K562 (cell line): Measurements from ENCODE around the gene ANKS3. TPM values are rescaled to one million over a fixed set of nuclear protein-coding genes. Genes with fewer than 3 reads are reported as not detected.

Source experiments
- CBFA2T2 ChIP-seq: fragments of 450-650 bp; conservative IDR thresholded peaks from 2 replicates; pipeline ENCODE4 v1.6.1; 2017; ENCODE audit warnings: mild to moderate bottlenecking
- CREBBP ChIP-seq: IDR thresholded peaks from one replicate; pipeline ENCODE4 v1.6.1; 2012; ENCODE audit warnings: low read depth, mild to moderate bottlenecking, control low read depth, inconsistent platforms, low read length
- HDAC1 ChIP-seq, 2 experiments: fragments of 450-650 bp; IDR thresholded peaks; 2 replicates each; pipeline ENCODE4 v1.6.1; 2016 to 2017; ENCODE audit warnings: inconsistent platforms in 1 of 2, mild to moderate bottlenecking in 1 of 2, moderate library complexity in 1 of 2
- MCM3 ChIP-seq: fragments of 450-650 bp; IDR thresholded peaks from 2 replicates; pipeline ENCODE4 v1.6.1; 2016
- MNT ChIP-seq, 2 experiments: fragments of 450-650 bp; conservative IDR thresholded peaks; 2 replicates each; pipeline ENCODE4 v1.6.1; 2017; ENCODE audit warnings: mild to moderate bottlenecking in 2 of 2, moderate library complexity in 2 of 2
- NR1H2 ChIP-seq: sonication (generic); formaldehyde crosslinking; IDR thresholded peaks from 2 replicates; pipeline ENCODE4 v1.4.0; 2020; ENCODE audit warnings: mild to moderate bottlenecking, missing genetic modification reagents
- PYGO2 ChIP-seq: fragments of 450-650 bp; IDR thresholded peaks from 2 replicates; pipeline ENCODE4 v1.6.1; 2016; ENCODE audit warnings: mild to moderate bottlenecking, missing genetic modification characterization, moderate library complexity, missing compliant biosample characterization
- RCOR1 ChIP-seq, 2 experiments: IDR thresholded peaks; 2 replicates each; pipeline ENCODE4 v1.6.1; 2012; ENCODE audit warnings: low read depth in 2 of 2, low read length in 2 of 2, borderline replicate concordance in 1 of 2, improper control_type of control experiment in 1 of 2
- SREBF1 ChIP-seq: fragments of 150-350 bp; IDR thresholded peaks from 2 replicates; pipeline ENCODE4 v1.6.1; 2014; ENCODE audit warnings: antibody characterized with exemption, low read depth, low read length, borderline replicate concordance
- YBX1 ChIP-seq: fragments of 450-650 bp; IDR thresholded peaks from 2 replicates; pipeline ENCODE4 v1.7.1; 2016; ENCODE audit warnings: mild to moderate bottlenecking
- ZBTB17 ChIP-seq: fragments of 450-650 bp; formaldehyde crosslinking; IDR thresholded peaks from 2 replicates; pipeline ENCODE4 v1.4.0; 2020; ENCODE audit warnings: mild to moderate bottlenecking
- ZNF324 ChIP-seq: fragments of 250-450 bp; sonication (Bioruptor Pico); IDR thresholded peaks from 2 replicates; pipeline ENCODE4 v1.4.0; 2020; ENCODE audit warnings: mild to moderate bottlenecking
- ZNF431 ChIP-seq: sonication (generic); formaldehyde crosslinking; IDR thresholded peaks from 2 replicates; pipeline ENCODE4 v1.8.0; 2022; ENCODE audit warnings: mild to moderate bottlenecking, missing genetic modification reagents
- polyA plus RNA-seq, 8 experiments: library from polyadenylated mRNA; depleted of rRNA in 4 of 8; stranded (reverse) in 5 of 8; unstranded in 3 of 8; fragments of >200 nt; fragmentation: Nextera tagmentation in 2 of 8; fragmentation: Illumina TruSeq in 1 of 8; extraction: Ambion mirVana in 2 of 8; extraction: Trizol in 1 of 8; gene quantifications; 2 replicates each; pipeline versions ENCODE4 v1.2.1 to v1.2.3, GENCODE V29; 2011 to 2014; ENCODE audit warnings: inconsistent platforms in 1 of 8, missing spikeins in 1 of 8
- total RNA-seq, 7 experiments: library from RNA; depleted of rRNA in 6 of 7; stranded (reverse); fragments of >200 nt in 6 of 7; fragmentation: Illumina TruSeq in 2 of 7; extraction: Trizol in 2 of 7; gene quantifications; 2 replicates each; pipeline versions ENCODE4 v1.2.1 to v1.2.3, GENCODE V29; 2011 to 2021; ENCODE audit warnings: low replicate concordance in 1 of 7
- TF ChIP-seq, protein P1 (sequence below), 3 experiments: fragments of 200-800 bp in 1 of 3; sonication (Bioruptor generic) in 1 of 3; sonication (generic) in 1 of 3; formaldehyde crosslinking in 1 of 3; IDR thresholded peaks; 2 replicates each; pipeline versions ENCODE4 v1.6.1 to v1.8.0; 2016 to 2022; ENCODE audit warnings: mild to moderate bottlenecking in 2 of 3, missing compliant biosample characterization in 2 of 3, missing genetic modification characterization in 2 of 3, missing genetic modification reagents in 1 of 3
- TF ChIP-seq, protein P2 (sequence below): fragments of 450-650 bp; IDR thresholded peaks from 2 replicates; pipeline ENCODE4 v1.6.1; 2016; ENCODE audit warnings: low read depth
- TF ChIP-seq, protein P3 (sequence below): sonication (generic); formaldehyde crosslinking; IDR thresholded peaks from 2 replicates; pipeline ENCODE4 v1.8.1; 2023; ENCODE audit warnings: mild to moderate bottlenecking, missing genetic modification reagents

ANKS3 gene
- total and polyA plus RNA-seq, 9 of the 15 experiments (the other 6 are each of a cell fraction or from before 2014, with no cell fraction given), result 0.43 to 25.7 (median 14.8) TPM

GRCh38 chr16:4734730-4735535, 862 bp upstream of the ANKS3 start (continued):
- TF ChIP-seq HDAC1 (IDR thresholded peaks at IDR 0.05) (peak in 1 of 2 experiments; percentile 98; a peak in 2 of 4 replicates), YBX1 (no peak), CREBBP (no peak), MNT (conservative IDR thresholded peaks at IDR 0.05) (peak; percentile 99 to 100), NR1H2 (no peak), MCM3 (no peak), CBFA2T2 (no peak), SREBF1 (no peak), RCOR1 (IDR thresholded peaks at IDR 0.05; ENCODE audit: borderline replicate concordance in 1 of 2, low read depth in 2 of 2, low read length in 2 of 2) (no peak), ZBTB17 (CRISPR knock-in tag) (no peak), ZNF431 (CRISPR knock-in tag) (no peak), PYGO2 (tag) (no peak), ZNF324 (CRISPR knock-in tag) (no peak)
- TF ChIP-seq, protein P1, sequence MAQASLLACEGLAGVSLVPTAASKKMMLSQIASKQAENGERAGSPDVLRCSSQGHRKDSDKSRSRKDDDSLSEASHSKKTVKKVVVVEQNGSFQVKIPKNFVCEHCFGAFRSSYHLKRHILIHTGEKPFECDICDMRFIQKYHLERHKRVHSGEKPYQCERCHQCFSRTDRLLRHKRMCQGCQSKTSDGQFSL (CRISPR knock-in tag; IDR thresholded peaks at IDR 0.05), result no peak
- TF ChIP-seq, protein P1 (tag; IDR thresholded peaks at IDR 0.05), result no peak; a peak in 1 of 4 replicates
- TF ChIP-seq, protein P2, sequence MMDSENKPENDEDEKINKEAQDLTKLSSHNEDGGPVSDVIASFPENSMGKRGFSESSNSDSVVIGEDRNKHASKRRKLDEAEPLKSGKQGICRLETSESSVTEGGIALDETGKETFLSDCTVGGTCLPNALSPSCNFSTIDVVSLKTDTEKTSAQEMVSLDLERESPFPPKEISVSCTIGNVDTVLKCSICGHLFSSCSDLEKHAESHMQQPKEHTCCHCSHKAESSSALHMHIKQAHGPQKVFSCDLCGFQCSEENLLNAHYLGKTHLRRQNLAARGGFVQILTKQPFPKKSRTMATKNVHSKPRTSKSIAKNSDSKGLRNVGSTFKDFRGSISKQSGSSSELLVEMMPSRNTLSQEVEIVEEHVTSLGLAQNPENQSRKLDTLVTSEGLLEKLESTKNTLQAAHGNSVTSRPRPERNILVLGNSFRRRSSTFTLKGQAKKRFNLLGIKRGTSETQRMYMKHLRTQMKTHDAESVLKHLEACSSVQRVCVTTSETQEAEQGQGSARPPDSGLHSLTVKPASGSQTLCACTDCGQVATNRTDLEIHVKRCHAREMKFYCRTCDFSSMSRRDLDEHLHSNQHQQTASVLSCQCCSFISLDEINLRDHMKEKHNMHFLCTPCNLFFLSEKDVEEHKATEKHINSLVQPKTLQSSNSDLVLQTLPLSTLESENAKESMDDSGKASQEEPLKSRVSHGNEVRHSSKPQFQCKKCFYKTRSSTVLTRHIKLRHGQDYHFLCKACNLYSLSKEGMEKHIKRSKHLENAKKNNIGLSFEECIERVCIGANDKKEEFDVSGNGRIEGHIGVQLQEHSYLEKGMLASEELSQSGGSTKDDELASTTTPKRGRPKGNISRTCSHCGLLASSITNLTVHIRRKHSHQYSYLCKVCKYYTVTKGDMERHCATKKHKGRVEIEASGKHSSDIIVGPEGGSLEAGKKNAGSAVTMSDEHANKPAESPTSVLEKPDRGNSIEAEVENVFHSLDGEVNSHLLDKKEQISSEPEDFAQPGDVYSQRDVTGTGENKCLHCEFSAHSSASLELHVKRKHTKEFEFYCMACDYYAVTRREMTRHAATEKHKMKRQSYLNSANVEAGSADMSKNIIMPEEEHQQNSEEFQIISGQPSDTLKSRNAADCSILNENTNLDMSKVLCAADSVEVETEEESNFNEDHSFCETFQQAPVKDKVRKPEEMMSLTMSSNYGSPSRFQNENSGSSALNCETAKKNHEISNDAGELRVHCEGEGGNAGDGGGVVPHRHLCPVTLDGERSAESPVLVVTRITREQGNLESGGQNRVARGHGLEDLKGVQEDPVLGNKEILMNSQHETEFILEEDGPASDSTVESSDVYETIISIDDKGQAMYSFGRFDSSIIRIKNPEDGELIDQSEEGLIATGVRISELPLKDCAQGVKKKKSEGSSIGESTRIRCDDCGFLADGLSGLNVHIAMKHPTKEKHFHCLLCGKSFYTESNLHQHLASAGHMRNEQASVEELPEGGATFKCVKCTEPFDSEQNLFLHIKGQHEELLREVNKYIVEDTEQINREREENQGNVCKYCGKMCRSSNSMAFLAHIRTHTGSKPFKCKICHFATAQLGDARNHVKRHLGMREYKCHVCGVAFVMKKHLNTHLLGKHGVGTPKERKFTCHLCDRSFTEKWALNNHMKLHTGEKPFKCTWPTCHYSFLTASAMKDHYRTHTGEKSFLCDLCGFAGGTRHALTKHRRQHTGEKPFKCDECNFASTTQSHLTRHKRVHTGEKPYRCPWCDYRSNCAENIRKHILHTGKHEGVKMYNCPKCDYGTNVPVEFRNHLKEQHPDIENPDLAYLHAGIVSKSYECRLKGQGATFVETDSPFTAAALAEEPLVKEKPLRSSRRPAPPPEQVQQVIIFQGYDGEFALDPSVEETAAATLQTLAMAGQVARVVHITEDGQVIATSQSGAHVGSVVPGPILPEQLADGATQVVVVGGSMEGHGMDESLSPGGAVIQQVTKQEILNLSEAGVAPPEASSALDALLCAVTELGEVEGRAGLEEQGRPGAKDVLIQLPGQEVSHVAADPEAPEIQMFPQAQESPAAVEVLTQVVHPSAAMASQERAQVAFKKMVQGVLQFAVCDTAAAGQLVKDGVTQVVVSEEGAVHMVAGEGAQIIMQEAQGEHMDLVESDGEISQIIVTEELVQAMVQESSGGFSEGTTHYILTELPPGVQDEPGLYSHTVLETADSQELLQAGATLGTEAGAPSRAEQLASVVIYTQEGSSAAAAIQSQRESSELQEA, result no peak
- TF ChIP-seq, protein P3, sequence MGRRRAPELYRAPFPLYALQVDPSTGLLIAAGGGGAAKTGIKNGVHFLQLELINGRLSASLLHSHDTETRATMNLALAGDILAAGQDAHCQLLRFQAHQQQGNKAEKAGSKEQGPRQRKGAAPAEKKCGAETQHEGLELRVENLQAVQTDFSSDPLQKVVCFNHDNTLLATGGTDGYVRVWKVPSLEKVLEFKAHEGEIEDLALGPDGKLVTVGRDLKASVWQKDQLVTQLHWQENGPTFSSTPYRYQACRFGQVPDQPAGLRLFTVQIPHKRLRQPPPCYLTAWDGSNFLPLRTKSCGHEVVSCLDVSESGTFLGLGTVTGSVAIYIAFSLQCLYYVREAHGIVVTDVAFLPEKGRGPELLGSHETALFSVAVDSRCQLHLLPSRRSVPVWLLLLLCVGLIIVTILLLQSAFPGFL, result no peak
